Gastroesophageal sphincter (tissue), 3 donors: ENCODE measurements around the gene LMF1.

Experiments
- CTCF ChIP-seq, 4 experiments: fragments of 200-600 bp in 2 of 4; fragments of 450-650 bp in 2 of 4; sonication (generic) in 1 of 4; IDR thresholded peaks; one replicate each; pipeline ENCODE4 v1.5.1; 2017 to 2019; ENCODE audit warnings: antibody characterized with exemption in 4 of 4, mild to moderate bottlenecking in 2 of 4, moderate library complexity in 2 of 4
- POLR2A ChIP-seq, 2 donors: fragments of 450-650 bp; IDR thresholded peaks; one replicate each; pipeline ENCODE4 v1.6.1; 2017; ENCODE audit warnings: antibody characterized with exemption in 2 of 2, mild to moderate bottlenecking in 2 of 2, moderate library complexity in 1 of 2
- POLR2AphosphoS5 ChIP-seq: sonication (generic); formaldehyde crosslinking; IDR thresholded peaks from one replicate; pipeline ENCODE4 v1.6.1; 2017; ENCODE audit warnings: antibody characterized with exemption

DNA sequence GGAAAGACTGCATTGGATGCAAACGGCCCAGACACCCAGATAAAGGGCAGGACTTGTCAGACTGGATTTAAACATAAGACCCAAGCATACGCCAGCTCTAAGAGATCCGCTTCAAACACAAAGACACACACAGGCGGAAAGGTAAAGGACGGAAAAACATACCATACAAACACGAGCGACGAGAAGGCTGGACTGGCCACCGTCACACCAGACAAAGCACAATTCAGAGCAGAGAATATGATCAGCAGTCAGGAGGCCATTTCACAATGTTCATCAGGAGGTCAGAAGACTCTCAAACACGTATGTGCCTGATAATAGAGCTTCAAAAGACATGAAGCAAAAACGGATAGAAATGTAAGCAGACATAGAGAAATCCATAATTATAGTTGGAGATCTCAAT is 85.4 kb downstream of the LMF1 start:
- TF ChIP-seq POLR2AphosphoS5, result no peak
- no peak for TF ChIP-seq POLR2A (IDR thresholded peaks at IDR 0.05)
- no peak for TF ChIP-seq CTCF (IDR thresholded peaks at IDR 0.05)
